GM12878 (cell line): ENCODE data around the gene HAUS6. TPM values are rescaled to one million over a fixed set of nuclear protein-coding genes. Genes with fewer than 3 reads are reported as not detected.
A peak's percentile ranks its signal among the peaks of the same experiment; 100 is the strongest.

Experiments
- ATAC-seq: fragments of 200-7000 bp; cut with Tn5 transposase; 3 replicates; pipeline ENCODE4 v1.9.1; 2020; ENCODE audit warnings: mild to moderate bottlenecking, moderate library complexity
- BruUV-seq: library from RNA; stranded (reverse); fragments of 400-500 nt; replicated peaks from 2 replicates; lab custom pipeline; 2021; lab: Mats Ljungman, UMichigan
- CTCF ChIA-PET: fragments of 300-600 bp; sonication (Branson Sonifier 250); formaldehyde crosslinking; extraction: SDS; loops from one replicate; lab custom pipeline; 2021; ENCODE audit warnings: inconsistent platforms; lab: Yijun Ruan, JAX
- POLR2A ChIA-PET: fragments of 350-600 bp; formaldehyde crosslinking; extraction: SDS; loops from one replicate; lab custom pipeline; 2021; ENCODE audit warnings: inconsistent platforms; lab: Charles Lee
- RAD21 ChIA-PET: fragments of 300-600 bp; sonication (Branson Sonifier 250); formaldehyde crosslinking; loops from one replicate; lab custom pipeline; 2023; ENCODE audit warnings: antibody characterized with exemption; ENCODE audit not compliant: unreplicated experiment; lab: Charles Lee
- SMC1A ChIA-PET: fragments of 300-600 bp; sonication (Branson Sonifier 250); formaldehyde crosslinking; loops from one replicate; lab custom pipeline; 2023; ENCODE audit not compliant: unreplicated experiment, uncharacterized antibody; lab: Charles Lee
- DNase-seq: peaks from one replicate; pipeline ENCODE4 v3.0.0-alpha.2; 2011; ENCODE audit warnings: low read depth, low spot score
- FAIRE-seq: peaks from 3 replicates; lab custom pipeline; 2011; peaks lifted over from hg19 to GRCh38; lab: Jason Lieb, UNC
- H2AFZ ChIP-seq: 2 replicates; pipeline ENCODE4 v1.6.0; 2011; ENCODE audit warnings: low read depth, low read length, control low read depth; ENCODE audit not compliant: control insufficient read depth
- H3K27ac ChIP-seq: 2 replicates; pipeline ENCODE4 v1.5.1; 2011; ENCODE audit warnings: control low read depth; ENCODE audit not compliant: control insufficient read depth, insufficient read depth
- H3K27me3 ChIP-seq, 2 experiments: replicated peaks in 1 of 2; 2 replicates each; pipeline versions ENCODE4 v1.6.0 to v1.6.1; 2011; ENCODE audit warnings: low read length in 1 of 2; ENCODE audit not compliant: control insufficient read depth in 2 of 2, insufficient read depth in 2 of 2
- H3K36me3 ChIP-seq, 2 experiments: 2 replicates each; pipeline ENCODE4 v1.5.1; 2011; ENCODE audit warnings: low read length in 1 of 2; ENCODE audit not compliant: control insufficient read depth in 2 of 2, insufficient read depth in 2 of 2
- H3K4me1 ChIP-seq: 2 replicates; pipeline ENCODE4 v1.6.1; 2011; ENCODE audit warnings: mild to moderate bottlenecking, low read length, moderate library complexity, mixed read lengths; ENCODE audit not compliant: control insufficient read depth, insufficient read depth
- H3K4me2 ChIP-seq: 2 replicates; pipeline ENCODE4 v1.6.0; 2011; ENCODE audit warnings: control low read depth; ENCODE audit not compliant: control insufficient read depth, insufficient read depth
- H3K4me3 ChIP-seq: fragments of 200-600 bp; sonication (generic); 2 replicates; pipeline ENCODE4 v1.5.1; 2016
- H3K79me2 ChIP-seq: 2 replicates; pipeline ENCODE4 v1.6.0; 2011; ENCODE audit warnings: low read length; ENCODE audit not compliant: control insufficient read depth, insufficient read depth
- H3K9ac ChIP-seq: 2 replicates; pipeline ENCODE4 v1.8.0; 2011; ENCODE audit warnings: low read length, control low read depth, mixed read lengths; ENCODE audit not compliant: control insufficient read depth, insufficient read depth
- H3K9me3 ChIP-seq: replicated peaks from 3 replicates; pipeline ENCODE4 v1.5.1; 2011; ENCODE audit warnings: mild to moderate bottlenecking, low read length; ENCODE audit not compliant: control insufficient read depth, insufficient read depth
- H4K20me1 ChIP-seq: 2 replicates; pipeline ENCODE4 v1.6.0; 2011; ENCODE audit not compliant: control insufficient read depth, insufficient read depth
- GATAD2B ChIP-seq: fragments of 450-650 bp; conservative IDR thresholded peaks from 2 replicates; pipeline ENCODE4 v1.6.1; 2017; ENCODE audit warnings: low read depth, mild to moderate bottlenecking, moderate library complexity
- MTA2 ChIP-seq: fragments of 450-650 bp; IDR thresholded peaks from 2 replicates; pipeline ENCODE4 v1.6.1; 2016; ENCODE audit warnings: low read depth, mild to moderate bottlenecking, moderate library complexity
- MYC ChIP-seq: IDR thresholded peaks from 2 replicates; pipeline ENCODE4 v1.6.1; 2011; ENCODE audit warnings: mild to moderate bottlenecking, low read length, moderate library complexity, inconsistent platforms; ENCODE audit not compliant: insufficient read depth, insufficient replicate concordance, insufficient read length, severe bottlenecking
- NR2C2 ChIP-seq: IDR thresholded peaks from 2 replicates; pipeline ENCODE4 v1.6.1; 2011; ENCODE audit warnings: borderline replicate concordance, low read depth; ENCODE audit not compliant: control insufficient read depth, insufficient read length
- RAD21 ChIP-seq: IDR thresholded peaks from 2 replicates; pipeline ENCODE4 v1.6.1; 2011; ENCODE audit warnings: mild to moderate bottlenecking, low read depth, low read length, moderate library complexity; ENCODE audit not compliant: insufficient read depth
- RAD51 ChIP-seq: fragments of 450-650 bp; IDR thresholded peaks from 2 replicates; pipeline ENCODE4 v1.6.1; 2016; ENCODE audit warnings: moderate library complexity, mild to moderate bottlenecking, inconsistent platforms
- RFX5 ChIP-seq: IDR thresholded peaks from 2 replicates; pipeline ENCODE4 v1.6.1; 2011; ENCODE audit warnings: low read depth, low read length, improper control_type of control experiment
- RUNX3 ChIP-seq: IDR thresholded peaks from 2 replicates; pipeline ENCODE4 v1.6.1; 2012; ENCODE audit warnings: low read length, inconsistent platforms
- SP1 ChIP-seq: IDR thresholded peaks from one replicate; pipeline ENCODE4 v1.6.1; 2011; ENCODE audit warnings: low read depth, low read length
- SRF ChIP-seq, 2 experiments: IDR thresholded peaks; 2 replicates each; pipeline ENCODE4 v1.6.1; 2011; ENCODE audit warnings: low read depth in 2 of 2, low read length in 2 of 2, mild to moderate bottlenecking in 1 of 2, moderate library complexity in 1 of 2
- WGBS: methylation state at CpG from one replicate; pipeline ENCODE4 v1.1.6; 2016; ENCODE audit warnings: low lambda C conversion rate; ENCODE audit not compliant: insufficient replicate concordance, insufficient coverage; ENCODE audit errors: missing lambda C conversion rate; 5-methylcytosine and 5-hydroxymethylcytosine counted together
- in situ Hi-C: fragments of 300-500 bp; cut with MboI; formaldehyde crosslinking; loops from 9 replicates; pipeline ENCODE4 v1.14.3; 2018; ENCODE audit warnings: mixed read lengths
- intact Hi-C: fragments of 100-400 bp; cut with micrococcal nuclease; formaldehyde crosslinking; loops from one replicate; pipeline ENCODE4 v1.14.2; 2022; ENCODE audit not compliant: unreplicated experiment
- polyA plus RNA-seq, 11 experiments: library from polyadenylated mRNA; depleted of rRNA in 4 of 11; unstranded in 6 of 11; stranded (reverse) in 5 of 11; fragments of >200 nt; fragmentation: Nextera tagmentation in 4 of 11; fragmentation: Illumina TruSeq in 1 of 11; extraction: Ambion mirVana in 4 of 11; extraction: Trizol in 1 of 11; gene quantifications; 1 replicate in 1 of 11; 2 replicates in 10 of 11; pipeline versions ENCODE4 v1.2.1 to v1.2.3, GENCODE V29; 2011 to 2016; ENCODE audit warnings: inconsistent platforms in 2 of 11, missing spikeins in 2 of 11, low read depth in 1 of 11
- total RNA-seq, 4 experiments: library from RNA; depleted of rRNA in 3 of 4; stranded (reverse); fragments of >200 nt in 3 of 4; fragmentation: Illumina TruSeq in 1 of 4; extraction: Trizol in 1 of 4; gene quantifications; 2 replicates each; pipeline versions ENCODE4 v1.2.1 to v1.2.3, GENCODE V29; 2013 to 2021
- TF ChIP-seq, protein P1 (sequence below): fragments of 450-650 bp; IDR thresholded peaks from 2 replicates; pipeline ENCODE4 v1.6.1; 2017; ENCODE audit warnings: mild to moderate bottlenecking
- TF ChIP-seq, protein P2 (sequence below): fragments of 450-650 bp; IDR thresholded peaks from 2 replicates; pipeline ENCODE4 v1.6.1; 2017; ENCODE audit warnings: mild to moderate bottlenecking, low read depth, inconsistent platforms; ENCODE audit not compliant: poor library complexity, severe bottlenecking

HAUS6 gene
- total and polyA plus RNA-seq, 10 of the 15 experiments (the other 5 are each of a cell fraction or from before 2014, with no cell fraction given): 7.1 to 26.8 (median 16.0) TPM

DNA sequence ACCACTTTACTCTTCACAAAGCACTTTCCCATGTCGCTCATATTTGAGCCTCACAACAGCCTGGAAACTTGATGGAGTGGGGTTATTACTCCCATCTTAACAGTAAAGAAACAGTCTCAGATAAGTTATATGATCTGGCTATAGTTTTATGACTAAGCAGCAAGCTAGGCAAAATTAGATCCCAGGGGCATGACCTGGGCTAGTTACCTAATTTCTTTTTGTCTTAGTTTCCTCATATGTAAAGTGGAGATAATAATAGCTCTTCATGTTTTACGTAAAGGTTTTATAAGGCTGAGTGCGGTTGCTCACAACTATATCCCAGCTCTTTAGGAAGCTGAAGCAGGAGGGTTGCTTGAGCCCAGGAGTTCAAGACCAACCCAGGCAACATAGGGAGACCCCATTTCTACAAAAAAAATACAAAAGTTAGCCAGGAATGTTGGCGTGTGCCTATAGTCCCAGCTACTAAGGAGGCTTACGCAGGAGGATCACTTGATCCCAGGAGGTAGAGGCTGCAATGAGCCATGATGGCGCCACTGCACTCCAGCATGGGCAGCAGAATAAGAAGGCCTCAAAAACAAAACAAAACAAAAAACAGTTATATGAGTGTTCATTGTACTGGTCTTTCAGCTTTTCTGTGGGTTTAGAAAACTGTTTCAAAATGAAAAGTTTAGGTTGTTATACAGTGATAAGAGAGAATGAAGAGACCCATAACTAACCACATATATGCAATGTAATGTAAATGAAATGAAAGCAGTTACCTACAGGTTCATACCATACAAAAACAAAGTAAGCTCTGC lies 31.0 kb upstream of the HAUS6 start:
- no peak for FAIRE-seq

More for the DNA sequence above, 31.0 kb upstream of the HAUS6 start:
- Histone ChIP-seq H3K36me3 (no peaks in the 10 kb centered on the region), H2AFZ (no peak overlapping the region), H3K27me3 (no peaks in the 10 kb centered on the region), H4K20me1 (no peaks in the 10 kb centered on the region), H3K4me3 (no peak overlapping the region), H3K4me1 (peaks cover 16% of the 10 kb centered on the region), H3K79me2 (no peaks in the 10 kb centered on the region), H3K9ac (no peak overlapping the region), H3K9me3 (no peaks in the 10 kb centered on the region), H3K4me2 (no peak overlapping the region), H3K27ac (no peak overlapping the region)
- no peak for DNase-seq
- peak; percentile 34 for ATAC-seq
- ChIA-PET SMC1A (interaction anchor here (0.6 to 2.2 kb wide), 11 partner anchors 10 to 75 kb away, joined by 3 to 15 read pairs (median 5); no protein-coding TSS in a partner anchor), RAD21 (interaction anchor here (0.7 to 1.9 kb wide), 7 partner anchors 8 to 323 kb away, joined by 3 to 12 read pairs (median 4); no protein-coding TSS in a partner anchor), CTCF (interaction anchor here (0.6 to 2.7 kb wide), 9 partner anchors 8 to 331 kb away, joined by 3 to 13 read pairs (median 4); no protein-coding TSS in a partner anchor), POLR2A (interaction anchor here (1.1 to 1.3 kb wide), 2 partner anchors 9 to 18 kb away, joined by 3 to 4 read pairs; no protein-coding TSS in a partner anchor)
- intact Hi-C loops (no loop called here), in situ Hi-C loops (no loop called here)
- TF ChIP-seq RAD21 (no peak), SRF (IDR thresholded peaks at IDR 0.05; ENCODE audit: low read depth in 2 of 2, low read length in 2 of 2) (no peak), RUNX3 (peak; percentile 27; the same call in 1 of the 2 replicates), NR2C2 (no peak), RFX5 (no peak), GATAD2B (no peak), MTA2 (no peak), SP1 (no peak), RAD51 (no peak), MYC (no peak)
- TF ChIP-seq, protein P1, sequence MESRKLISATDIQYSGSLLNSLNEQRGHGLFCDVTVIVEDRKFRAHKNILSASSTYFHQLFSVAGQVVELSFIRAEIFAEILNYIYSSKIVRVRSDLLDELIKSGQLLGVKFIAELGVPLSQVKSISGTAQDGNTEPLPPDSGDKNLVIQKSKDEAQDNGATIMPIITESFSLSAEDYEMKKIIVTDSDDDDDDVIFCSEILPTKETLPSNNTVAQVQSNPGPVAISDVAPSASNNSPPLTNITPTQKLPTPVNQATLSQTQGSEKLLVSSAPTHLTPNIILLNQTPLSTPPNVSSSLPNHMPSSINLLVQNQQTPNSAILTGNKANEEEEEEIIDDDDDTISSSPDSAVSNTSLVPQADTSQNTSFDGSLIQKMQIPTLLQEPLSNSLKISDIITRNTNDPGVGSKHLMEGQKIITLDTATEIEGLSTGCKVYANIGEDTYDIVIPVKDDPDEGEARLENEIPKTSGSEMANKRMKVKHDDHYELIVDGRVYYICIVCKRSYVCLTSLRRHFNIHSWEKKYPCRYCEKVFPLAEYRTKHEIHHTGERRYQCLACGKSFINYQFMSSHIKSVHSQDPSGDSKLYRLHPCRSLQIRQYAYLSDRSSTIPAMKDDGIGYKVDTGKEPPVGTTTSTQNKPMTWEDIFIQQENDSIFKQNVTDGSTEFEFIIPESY: peak; percentile 45; the same call in 1 of the 2 replicates
- TF ChIP-seq, protein P2, sequence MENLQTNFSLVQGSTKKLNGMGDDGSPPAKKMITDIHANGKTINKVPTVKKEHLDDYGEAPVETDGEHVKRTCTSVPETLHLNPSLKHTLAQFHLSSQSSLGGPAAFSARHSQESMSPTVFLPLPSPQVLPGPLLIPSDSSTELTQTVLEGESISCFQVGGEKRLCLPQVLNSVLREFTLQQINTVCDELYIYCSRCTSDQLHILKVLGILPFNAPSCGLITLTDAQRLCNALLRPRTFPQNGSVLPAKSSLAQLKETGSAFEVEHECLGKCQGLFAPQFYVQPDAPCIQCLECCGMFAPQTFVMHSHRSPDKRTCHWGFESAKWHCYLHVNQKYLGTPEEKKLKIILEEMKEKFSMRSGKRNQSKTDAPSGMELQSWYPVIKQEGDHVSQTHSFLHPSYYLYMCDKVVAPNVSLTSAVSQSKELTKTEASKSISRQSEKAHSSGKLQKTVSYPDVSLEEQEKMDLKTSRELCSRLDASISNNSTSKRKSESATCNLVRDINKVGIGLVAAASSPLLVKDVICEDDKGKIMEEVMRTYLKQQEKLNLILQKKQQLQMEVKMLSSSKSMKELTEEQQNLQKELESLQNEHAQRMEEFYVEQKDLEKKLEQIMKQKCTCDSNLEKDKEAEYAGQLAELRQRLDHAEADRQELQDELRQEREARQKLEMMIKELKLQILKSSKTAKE: no peak
- 82% methylated on average over 6 of the region's 6 CpGs for WGBS
- no TSS peak for BruUV-seq
